Spleen (tissue), 7 donors: ENCODE data around the gene OBSCN.

Experiments
- POLR2A ChIP-seq, 3 donors: fragments of 450-650 bp; IDR thresholded peaks; one replicate each; pipeline ENCODE4 v1.5.1; 2017; ENCODE audit warnings: antibody characterized with exemption in 3 of 3, mild to moderate bottlenecking in 1 of 3
- TF ChIP-seq, protein P1 (sequence below), 11 experiments: fragments of 200-600 bp in 7 of 11; fragments of 450-650 bp in 4 of 11; sonication (generic) in 4 of 11; IDR thresholded peaks in 8 of 11; conservative IDR thresholded peaks in 3 of 11; 1 replicate in 7 of 11; 2 replicates in 4 of 11; pipeline versions ENCODE4 v1.4.0 to v1.8.0; 2016 to 2021; ENCODE audit warnings: antibody characterized with exemption in 11 of 11, inconsistent platforms in 4 of 11, mild to moderate bottlenecking in 1 of 11
- donor health status: DM: no; HTN: no; CAD: no; lungs with moderate emphysema.
- donor health status: DM: no; HTN: no; CAD: no.
- donor health status: DM: no; HTN: no; CAD: no.

DNA sequence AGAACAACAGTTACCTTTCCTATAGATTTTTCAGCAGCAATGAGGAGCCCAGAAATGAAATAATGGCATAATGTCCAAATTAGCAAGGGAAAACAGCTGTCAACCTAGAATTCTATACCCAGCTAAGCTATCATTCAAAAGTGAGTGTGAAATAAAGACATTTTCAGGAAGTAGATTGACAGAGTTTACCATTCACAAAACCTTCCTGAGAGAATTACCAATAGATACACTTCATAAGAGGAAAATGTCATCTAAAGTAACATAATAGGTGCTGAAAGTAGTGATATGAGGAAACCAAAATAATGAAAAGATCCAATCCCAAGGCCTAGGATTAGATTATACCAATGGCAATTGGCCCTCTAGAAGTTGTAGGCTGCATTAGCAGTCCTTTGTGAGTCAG, 34.6 kb downstream of the OBSCN start:
- TF ChIP-seq, protein P1, sequence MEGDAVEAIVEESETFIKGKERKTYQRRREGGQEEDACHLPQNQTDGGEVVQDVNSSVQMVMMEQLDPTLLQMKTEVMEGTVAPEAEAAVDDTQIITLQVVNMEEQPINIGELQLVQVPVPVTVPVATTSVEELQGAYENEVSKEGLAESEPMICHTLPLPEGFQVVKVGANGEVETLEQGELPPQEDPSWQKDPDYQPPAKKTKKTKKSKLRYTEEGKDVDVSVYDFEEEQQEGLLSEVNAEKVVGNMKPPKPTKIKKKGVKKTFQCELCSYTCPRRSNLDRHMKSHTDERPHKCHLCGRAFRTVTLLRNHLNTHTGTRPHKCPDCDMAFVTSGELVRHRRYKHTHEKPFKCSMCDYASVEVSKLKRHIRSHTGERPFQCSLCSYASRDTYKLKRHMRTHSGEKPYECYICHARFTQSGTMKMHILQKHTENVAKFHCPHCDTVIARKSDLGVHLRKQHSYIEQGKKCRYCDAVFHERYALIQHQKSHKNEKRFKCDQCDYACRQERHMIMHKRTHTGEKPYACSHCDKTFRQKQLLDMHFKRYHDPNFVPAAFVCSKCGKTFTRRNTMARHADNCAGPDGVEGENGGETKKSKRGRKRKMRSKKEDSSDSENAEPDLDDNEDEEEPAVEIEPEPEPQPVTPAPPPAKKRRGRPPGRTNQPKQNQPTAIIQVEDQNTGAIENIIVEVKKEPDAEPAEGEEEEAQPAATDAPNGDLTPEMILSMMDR (IDR thresholded peaks at IDR 0.05 in 8 of 11, conservative IDR thresholded peaks at IDR 0.05 in 3 of 11), result no peak
- TF ChIP-seq POLR2A (IDR thresholded peaks at IDR 0.05), result no peak
